WERI-Rb-1 (cell line): ENCODE data around the gene VMA21.

ENCODE experiments used
- DNase-seq: peaks from one replicate; pipeline ENCODE4 v3.0.0-alpha.2; 2020
- H3K27ac ChIP-seq: fragments of 250-450 bp; sonication (Bioruptor Pico); 2 replicates; pipeline ENCODE4 v1.5.1; 2020; ENCODE audit warnings: mild to moderate bottlenecking, moderate library complexity
- H3K27me3 ChIP-seq: fragments of 250-450 bp; sonication (Bioruptor Pico); 2 replicates; pipeline ENCODE4 v1.5.1; 2021; ENCODE audit warnings: mild to moderate bottlenecking, low read depth, moderate library complexity; ENCODE audit not compliant: insufficient read depth, severe bottlenecking
- H3K36me3 ChIP-seq: fragments of 250-450 bp; sonication (Bioruptor Pico); 2 replicates; pipeline ENCODE4 v1.5.1; 2020; ENCODE audit warnings: mild to moderate bottlenecking, moderate library complexity
- H3K4me3 ChIP-seq: 2 replicates; pipeline ENCODE4 v1.5.1; 2011; ENCODE audit warnings: low read depth, mild to moderate bottlenecking, control low read depth, low read length
- H3K9me3 ChIP-seq: fragments of 250-450 bp; sonication (Bioruptor Pico); 2 replicates; pipeline ENCODE4 v1.5.1; 2021; ENCODE audit warnings: mild to moderate bottlenecking, moderate library complexity; ENCODE audit not compliant: severe bottlenecking
- TF ChIP-seq, protein P1 (sequence below): IDR thresholded peaks from 2 replicates; pipeline ENCODE4 v1.5.1; 2011; ENCODE audit warnings: low read depth, mild to moderate bottlenecking, control low read depth, inconsistent platforms, low read length

The VMA21 gene

DNA sequence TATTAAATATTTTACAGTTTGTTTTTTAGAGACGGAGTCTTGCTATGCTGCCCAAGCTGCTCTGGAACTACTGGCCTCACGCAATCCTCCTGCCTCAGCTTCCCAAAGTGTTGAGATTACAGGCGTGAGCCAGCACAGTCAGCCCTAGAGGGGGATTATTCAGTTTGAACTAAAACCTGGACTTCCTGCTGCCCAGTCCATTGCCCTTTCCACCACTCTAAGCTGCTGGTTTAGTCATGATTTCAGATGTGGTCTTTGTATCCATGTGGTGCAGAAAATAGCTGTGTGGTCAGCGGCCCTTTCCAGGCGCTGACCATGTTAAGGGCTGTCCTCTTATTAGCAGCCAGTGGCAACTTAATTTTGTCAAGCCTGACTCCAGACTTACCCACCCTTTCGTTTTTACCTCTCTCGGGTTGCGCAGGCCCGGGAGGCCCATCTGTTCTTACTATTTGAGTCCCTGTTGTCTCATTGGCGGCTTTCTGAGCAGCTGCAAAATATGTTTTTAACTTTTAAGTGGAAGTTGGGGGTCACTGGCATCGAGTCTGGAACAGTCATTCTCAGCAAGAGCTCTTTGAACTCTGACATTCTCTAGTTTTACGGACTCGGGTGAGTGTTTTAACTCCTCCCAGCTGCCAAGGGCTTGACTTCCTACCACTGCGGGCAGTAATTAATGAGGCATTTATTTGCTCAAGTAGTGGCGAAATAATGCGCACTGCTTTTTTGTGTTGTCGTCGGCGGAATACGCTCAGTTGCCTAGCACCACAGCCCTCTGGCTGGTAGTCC, 773 bp upstream of the VMA21 start:
- Histone ChIP-seq H3K9me3 (peaks cover 3% of the 10 kb centered on the region), H3K36me3 (peaks cover 18% of the 10 kb centered on the region), H3K27me3 (no peaks in the 10 kb centered on the region), H3K27ac (peak overlapping the region; percentile 97), H3K4me3 (peak overlapping the region; percentile 63)
- peak; percentile 64 for DNase-seq
- TF ChIP-seq, protein P1, sequence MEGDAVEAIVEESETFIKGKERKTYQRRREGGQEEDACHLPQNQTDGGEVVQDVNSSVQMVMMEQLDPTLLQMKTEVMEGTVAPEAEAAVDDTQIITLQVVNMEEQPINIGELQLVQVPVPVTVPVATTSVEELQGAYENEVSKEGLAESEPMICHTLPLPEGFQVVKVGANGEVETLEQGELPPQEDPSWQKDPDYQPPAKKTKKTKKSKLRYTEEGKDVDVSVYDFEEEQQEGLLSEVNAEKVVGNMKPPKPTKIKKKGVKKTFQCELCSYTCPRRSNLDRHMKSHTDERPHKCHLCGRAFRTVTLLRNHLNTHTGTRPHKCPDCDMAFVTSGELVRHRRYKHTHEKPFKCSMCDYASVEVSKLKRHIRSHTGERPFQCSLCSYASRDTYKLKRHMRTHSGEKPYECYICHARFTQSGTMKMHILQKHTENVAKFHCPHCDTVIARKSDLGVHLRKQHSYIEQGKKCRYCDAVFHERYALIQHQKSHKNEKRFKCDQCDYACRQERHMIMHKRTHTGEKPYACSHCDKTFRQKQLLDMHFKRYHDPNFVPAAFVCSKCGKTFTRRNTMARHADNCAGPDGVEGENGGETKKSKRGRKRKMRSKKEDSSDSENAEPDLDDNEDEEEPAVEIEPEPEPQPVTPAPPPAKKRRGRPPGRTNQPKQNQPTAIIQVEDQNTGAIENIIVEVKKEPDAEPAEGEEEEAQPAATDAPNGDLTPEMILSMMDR = no peak

DNA sequence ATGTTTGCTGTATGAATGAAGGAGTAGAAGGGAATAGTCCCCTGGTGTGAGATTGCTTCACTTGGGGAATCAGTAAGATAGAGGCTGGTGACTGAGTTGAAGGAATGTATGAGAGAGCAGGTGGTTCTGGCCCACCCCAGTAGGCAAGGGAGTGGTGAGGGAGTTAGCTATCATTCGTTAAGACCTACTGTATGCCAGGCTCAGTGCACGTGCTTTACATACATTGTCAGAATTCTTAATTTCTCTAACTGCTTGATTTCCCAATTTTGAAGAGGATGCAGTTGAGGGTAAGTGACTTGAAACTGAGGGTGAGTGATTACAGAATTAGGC, 700 bp downstream of the VMA21 start:
- TF ChIP-seq, protein P1 = no peak
- peaks cover 3% of the 10 kb centered on the region for H3K9me3 ChIP-seq
- peak overlapping the region; percentile 96 for H3K4me3 ChIP-seq
- no peak for DNase-seq
- H3K27ac ChIP-seq = peak overlapping the region; percentile 97
- H3K36me3 ChIP-seq = peaks cover 18% of the 10 kb centered on the region
- H3K27me3 ChIP-seq = no peaks in the 10 kb centered on the region

DNA sequence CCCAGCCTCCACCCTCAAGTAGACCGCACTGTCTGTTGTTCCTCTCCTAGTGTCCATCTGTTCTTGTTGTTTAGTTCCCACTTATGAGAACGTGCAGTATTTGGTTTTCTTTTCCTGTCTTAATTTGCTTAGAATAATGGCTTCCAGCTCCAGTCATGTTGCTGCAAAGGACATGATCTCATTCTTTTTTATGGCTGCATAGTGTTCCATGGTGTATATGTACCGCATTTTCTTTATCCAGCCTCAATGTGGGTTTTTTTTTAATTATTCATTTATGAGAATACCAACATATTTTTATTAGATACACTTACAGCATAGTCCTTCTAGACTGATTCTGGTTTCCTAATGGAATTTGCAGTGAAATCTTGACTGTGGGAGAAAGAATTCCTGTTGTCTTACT, 1.3 kb downstream of the VMA21 start:
- H3K27me3 ChIP-seq = no peaks in the 10 kb centered on the region
- H3K9me3 ChIP-seq = peaks cover 3% of the 10 kb centered on the region
- no peak for DNase-seq
- H3K36me3 ChIP-seq = peaks cover 18% of the 10 kb centered on the region
- TF ChIP-seq, protein P1 = no peak
- peak overlapping the region; percentile 96; the same call in 1 of the 2 replicates for H3K4me3 ChIP-seq
- H3K27ac ChIP-seq = no peak overlapping the region

DNA sequence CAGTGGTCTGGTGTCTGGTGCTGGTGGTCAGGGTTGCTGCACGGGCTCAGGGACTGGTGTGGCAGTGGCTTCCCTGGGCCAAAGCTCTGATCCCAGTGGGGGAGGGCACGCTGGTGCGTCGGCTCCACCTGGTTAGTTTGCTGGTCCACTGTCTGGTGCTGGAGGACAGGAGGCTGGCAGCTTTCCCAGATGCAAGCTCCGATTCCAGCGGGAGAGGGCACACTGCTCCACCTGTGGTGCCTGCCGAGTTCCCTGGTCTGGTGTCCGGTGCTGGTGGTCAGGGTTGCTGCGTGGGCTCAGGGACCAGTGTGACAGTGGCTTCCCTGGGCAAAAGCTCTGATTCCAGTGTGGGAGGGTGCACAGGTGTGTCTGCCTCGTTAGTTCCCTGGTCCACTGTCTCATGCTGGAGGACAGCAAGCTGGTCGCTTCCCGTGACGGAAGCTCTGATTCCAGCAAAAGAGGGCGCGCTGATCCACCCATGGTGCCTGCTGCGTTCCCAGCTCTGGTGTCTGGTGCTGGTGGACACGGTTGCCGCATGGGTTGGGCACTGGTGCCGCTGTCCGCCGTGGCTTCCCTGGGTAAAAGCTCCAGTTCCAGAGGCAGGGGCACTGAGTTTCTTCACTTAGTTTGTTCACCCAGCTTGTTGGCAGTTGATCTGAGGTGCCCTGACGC, 5.8 kb downstream of the VMA21 start:
- H3K27me3 ChIP-seq = no peaks in the 10 kb centered on the region
- no peak overlapping the region for H3K27ac ChIP-seq
- DNase-seq = no peak
- TF ChIP-seq, protein P1 = no peak
- no peaks in the 10 kb centered on the region for H3K9me3 ChIP-seq
- no peak overlapping the region for H3K4me3 ChIP-seq
- H3K36me3 ChIP-seq = peaks cover 44% of the 10 kb centered on the region

DNA sequence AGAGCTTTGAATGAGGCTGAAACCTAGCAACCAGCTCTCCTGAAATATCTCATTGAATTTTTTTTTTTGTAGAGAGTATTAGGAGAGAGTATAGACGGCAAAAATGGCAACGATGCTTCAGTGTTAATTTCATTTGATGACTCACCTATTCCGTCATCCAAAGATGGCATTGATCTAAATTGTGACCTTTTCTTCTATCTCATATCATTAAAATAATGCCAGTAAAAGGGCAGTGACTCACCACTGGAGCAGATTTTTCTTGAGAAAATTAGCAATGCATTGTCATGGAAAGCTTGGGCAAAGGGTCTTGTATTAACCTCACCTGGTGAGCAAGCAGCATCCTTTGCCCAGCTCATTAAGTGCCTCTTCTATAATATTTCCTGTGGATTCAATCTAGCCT, 19.6 kb downstream of the VMA21 start:
- DNase-seq = no peak
- H3K9me3 ChIP-seq = no peaks in the 10 kb centered on the region
- TF ChIP-seq, protein P1 = no peak

DNA sequence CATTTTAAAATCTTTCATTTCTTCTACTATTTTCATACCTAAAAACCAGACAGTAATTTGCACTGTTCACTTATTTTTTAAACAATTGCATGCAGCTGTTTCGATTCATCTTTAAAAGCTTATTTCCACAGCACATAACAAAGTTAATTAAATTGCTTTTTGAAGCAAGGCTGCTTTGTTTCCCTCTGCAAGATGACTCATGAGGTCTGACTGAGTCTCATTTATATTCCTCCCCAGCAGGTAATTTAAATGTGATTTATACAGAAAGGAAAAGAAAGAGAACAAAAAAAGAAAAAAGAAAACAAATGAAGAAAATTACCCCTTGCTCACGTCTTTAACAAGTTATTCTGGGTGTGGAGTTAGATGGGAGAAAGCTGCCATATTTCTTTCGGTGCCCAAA, 22.8 kb downstream of the VMA21 start:
- DNase-seq = no peak
- no peaks in the 10 kb centered on the region for H3K9me3 ChIP-seq
- no peak overlapping the region for H3K27ac ChIP-seq
- peaks cover 8% of the 10 kb centered on the region for H3K27me3 ChIP-seq
- H3K4me3 ChIP-seq = no peak overlapping the region
- no peaks in the 10 kb centered on the region for H3K36me3 ChIP-seq
- TF ChIP-seq, protein P1 = no peak

More for the DNA sequence above, 19.6 kb downstream of the VMA21 start:
- no peak overlapping the region for H3K4me3 ChIP-seq
- peaks cover 3% of the 10 kb centered on the region for H3K27me3 ChIP-seq
- H3K27ac ChIP-seq = no peak overlapping the region
- no peaks in the 10 kb centered on the region for H3K36me3 ChIP-seq
